T-cell (primary cell): ENCODE measurements around the gene ZNF318. TPM values are rescaled to one million over a fixed set of nuclear protein-coding genes. Genes with fewer than 3 reads are reported as not detected.

Experiments used
- ATAC-seq, 4 experiments: fragments of 200-7000 bp in 3 of 4; fragments of 150-1000 bp in 1 of 4; cut with Tn5 transposase; replicated peaks in 1 of 4; 1 replicate in 3 of 4; 2 replicates in 1 of 4; pipeline ENCODE4 v1.10.0; 2021; ENCODE audit warnings: moderate library complexity in 3 of 4, mild to moderate bottlenecking in 2 of 4, moderate number of reproducible peaks in 1 of 4
- CTCF ChIA-PET, 2 donors: fragments of 300-600 bp; sonication (Branson Sonifier 250); formaldehyde crosslinking; loops; one replicate each; lab custom pipeline; 2022; ENCODE audit warnings: antibody characterized with exemption in 2 of 2; lab: Charles Lee
- POLR2A ChIA-PET, 2 donors: fragments of 300-600 bp; sonication (Branson Sonifier 250); formaldehyde crosslinking; loops; one replicate each; lab custom pipeline; 2022; ENCODE audit warnings: antibody characterized with exemption in 2 of 2; lab: Charles Lee
- DNase-seq, 35 experiments: peaks; one replicate each; pipeline versions ENCODE4 v3.0.0 to v3.0.0-alpha.2; 2013 to 2023
- H3K27ac ChIP-seq: one replicate; pipeline ENCODE4 v1.5.1; 2013; ENCODE audit warnings: low read length
- H3K27me3 ChIP-seq, 2 experiments: replicated peaks in 1 of 2; 1 replicate in 1 of 2; 2 replicates in 1 of 2; pipeline versions ENCODE4 v1.6.1 to v1.7.0; 2013; ENCODE audit warnings: low read length in 1 of 2, mixed read lengths in 1 of 2; ENCODE audit not compliant: control insufficient read depth in 2 of 2, insufficient read depth in 2 of 2; ENCODE audit errors: extremely low read depth in 1 of 2
- H3K36me3 ChIP-seq, 2 donors: 1 replicate in 1 of 2; 2 replicates in 1 of 2; pipeline versions ENCODE4 v1.6.1 to v1.7.0; 2013; ENCODE audit warnings: low read length in 1 of 2; ENCODE audit not compliant: control insufficient read depth in 2 of 2, insufficient read depth in 1 of 2; ENCODE audit errors: extremely low read depth in 1 of 2
- H3K4me1 ChIP-seq, 2 experiments: 1 replicate in 1 of 2; 2 replicates in 1 of 2; pipeline versions ENCODE4 v1.6.1 to v1.7.0; 2013; ENCODE audit warnings: low read length in 2 of 2, mixed read lengths in 1 of 2; ENCODE audit not compliant: insufficient read depth in 2 of 2, control insufficient read depth in 1 of 2; ENCODE audit errors: extremely low read depth in 1 of 2
- H3K4me3 ChIP-seq, 2 donors: 1 replicate in 1 of 2; 2 replicates in 1 of 2; pipeline versions ENCODE4 v1.5.1 to v1.7.0; 2013; ENCODE audit warnings: mild to moderate bottlenecking in 2 of 2, low read length in 1 of 2, moderate library complexity in 1 of 2; ENCODE audit not compliant: control insufficient read depth in 1 of 2; ENCODE audit errors: extremely low read depth in 1 of 2
- H3K9me3 ChIP-seq: 2 replicates; pipeline ENCODE4 v1.7.0; 2013
- H3K27ac Mint-ChIP-seq, 2 donors: one replicate each; pipeline ENCODE4 v1.8.0; 2020 to 2021; ENCODE audit warnings: mild to moderate bottlenecking in 2 of 2, mixed read lengths in 2 of 2
- H3K27me3 Mint-ChIP-seq, 2 donors: one replicate each; pipeline ENCODE4 v1.8.0; 2021 to 2022; ENCODE audit warnings: mixed read lengths in 2 of 2
- H3K36me3 Mint-ChIP-seq: one replicate; pipeline ENCODE4 v1.8.0; 2021; ENCODE audit warnings: mixed read lengths
- H3K4me1 Mint-ChIP-seq, 3 donors: one replicate each; pipeline ENCODE4 v1.8.0; 2020 to 2022; ENCODE audit warnings: mixed read lengths in 3 of 3, mild to moderate bottlenecking in 1 of 3
- H3K4me3 Mint-ChIP-seq, 3 donors: one replicate each; pipeline ENCODE4 v1.8.0; 2020 to 2022; ENCODE audit warnings: mild to moderate bottlenecking in 3 of 3, mixed read lengths in 3 of 3, moderate library complexity in 3 of 3
- H3K9me3 Mint-ChIP-seq, 3 donors: one replicate each; pipeline ENCODE4 v1.8.0; 2020 to 2022; ENCODE audit warnings: mixed read lengths in 3 of 3
- WGBS: methylation state at CpG from one replicate; pipeline ENCODE4 v1.1.5; 2013; ENCODE audit warnings: missing lambda C conversion rate; ENCODE audit not compliant: insufficient coverage; 5-methylcytosine and 5-hydroxymethylcytosine counted together
- total RNA-seq, 35 experiments: library from RNA in 6 of 35; stranded (reverse) in 6 of 35; fragments of 120-200 nt in 1 of 35; gene quantifications; one replicate each; pipeline versions ENCODE4 v1.2.1 to v1.2.4 and lab custom pipeline; 2013 to 2026

The ZNF318 gene
- total RNA-seq, 5 donors from 2014 or later (not counting 1 experiment from before 2014, with no cell fraction given) = 24.3 to 33.5 (median 26.2) TPM

- DNase-seq (no peak), ATAC-seq (no peak)
- H3K4me3 Mint-ChIP-seq = no peak overlapping the region
- H3K4me1 ChIP-seq = no peaks in the 10 kb centered on the region
- no peaks in the 10 kb centered on the region for H3K36me3 Mint-ChIP-seq
- 94% methylated on average over 3 of the region's 4 CpGs for WGBS
- H3K9me3 ChIP-seq = no peaks in the 10 kb centered on the region
- peaks cover 0 to 16% of the 10 kb centered on the region in 2 experiments for H3K27me3 ChIP-seq
- POLR2A ChIA-PET = interaction anchor here in 1 of 2 donors (0.6 kb wide), 1 partner anchor 1465 kb away, joined by 7 read pairs; no protein-coding TSS in a partner anchor
- H3K4me1 Mint-ChIP-seq = no peaks in the 10 kb centered on the region
- H3K27me3 Mint-ChIP-seq = peaks cover 18 to 24% of the 10 kb centered on the region in 2 donors
- CTCF ChIA-PET = no interaction called here
- H3K36me3 ChIP-seq = no peaks in the 10 kb centered on the region
- H3K9me3 Mint-ChIP-seq = no peaks in the 10 kb centered on the region
- no peak overlapping the region for H3K27ac ChIP-seq
- no peak overlapping the region for H3K4me3 ChIP-seq
- no peak overlapping the region for H3K27ac Mint-ChIP-seq
Measured at GRCh38 chr6:43408259-43408658, 38.8 kb upstream of the ZNF318 start.

GRCh38 chr6:43407296-43407695 lies 37.8 kb upstream of the ZNF318 start:
- no peak overlapping the region for H3K4me3 Mint-ChIP-seq
- Histone ChIP-seq H3K4me1 (no peaks in the 10 kb centered on the region), H3K4me3 (no peak overlapping the region), H3K27ac (no peak overlapping the region), H3K27me3 (peaks cover 0 to 16% of the 10 kb centered on the region in 2 experiments), H3K36me3 (no peaks in the 10 kb centered on the region), H3K9me3 (no peaks in the 10 kb centered on the region)
- no peaks in the 10 kb centered on the region for H3K9me3 Mint-ChIP-seq
- peaks cover 18 to 24% of the 10 kb centered on the region in 2 donors for H3K27me3 Mint-ChIP-seq
- ChIA-PET CTCF (interaction anchor here in 1 of 2 donors (0.5 kb wide), 1 partner anchor 182 kb away, joined by 6 read pairs; no protein-coding TSS in a partner anchor), POLR2A (no interaction called here)
- no peak for DNase-seq
- no peaks in the 10 kb centered on the region for H3K36me3 Mint-ChIP-seq
- no peak for ATAC-seq
- 100% methylated on average over 1 of the region's 1 CpG for WGBS
- H3K4me1 Mint-ChIP-seq = no peaks in the 10 kb centered on the region
- no peak overlapping the region for H3K27ac Mint-ChIP-seq

GRCh38 chr6:43405354-43405753 lies 35.9 kb upstream of the ZNF318 start:
- no peak overlapping the region for H3K27ac Mint-ChIP-seq
- ATAC-seq = no peak
- H3K36me3 Mint-ChIP-seq = no peaks in the 10 kb centered on the region
- Histone ChIP-seq H3K27ac (no peak overlapping the region), H3K27me3 (peaks cover 0 to 16% of the 10 kb centered on the region in 2 experiments), H3K36me3 (no peaks in the 10 kb centered on the region), H3K4me3 (no peak overlapping the region), H3K4me1 (no peaks in the 10 kb centered on the region), H3K9me3 (no peaks in the 10 kb centered on the region)
- H3K27me3 Mint-ChIP-seq = peaks cover 23 to 24% of the 10 kb centered on the region in 2 donors
- no peak for DNase-seq
- ChIA-PET POLR2A (no interaction called here), CTCF (no interaction called here)
- H3K4me3 Mint-ChIP-seq = no peak overlapping the region
- no peaks in the 10 kb centered on the region for H3K9me3 Mint-ChIP-seq
- no peaks in the 10 kb centered on the region for H3K4me1 Mint-ChIP-seq
- WGBS = 37% methylated on average over 2 of the region's 3 CpGs

GRCh38 chr6:43402820-43403219 lies 33.4 kb upstream of the ZNF318 start:
- ChIA-PET POLR2A (no interaction called here), CTCF (interaction anchor here in 1 of 2 donors (1.1 kb wide), 1 partner anchor 37 kb away, joined by 3 read pairs; no protein-coding TSS in a partner anchor)
- H3K27ac ChIP-seq = no peak overlapping the region

GRCh38 chr6:43401730-43402129 lies 32.3 kb upstream of the ZNF318 start:
- Histone ChIP-seq H3K4me3 (no peak overlapping the region), H3K27me3 (no peaks in the 10 kb centered on the region), H3K27ac (no peak overlapping the region), H3K36me3 (no peaks in the 10 kb centered on the region), H3K4me1 (no peaks in the 10 kb centered on the region), H3K9me3 (no peaks in the 10 kb centered on the region)
- H3K4me3 Mint-ChIP-seq = no peak overlapping the region
- ATAC-seq (no peak), DNase-seq (no peak)
- H3K9me3 Mint-ChIP-seq = no peaks in the 10 kb centered on the region
- POLR2A ChIA-PET = no interaction called here
- CTCF ChIA-PET = interaction anchor here (0.5 to 1.1 kb wide), 2 partner anchors 35 to 55 kb away, joined by 3 read pairs; no protein-coding TSS in a partner anchor
- peaks cover 19 to 21% of the 10 kb centered on the region in 2 donors for H3K27me3 Mint-ChIP-seq
- H3K4me1 Mint-ChIP-seq = peaks cover 0 to 9% (median 5%) of the 10 kb centered on the region in 3 donors
- no CpG with 5 or more reads among the region's 3 CpGs for WGBS
- no peaks in the 10 kb centered on the region for H3K36me3 Mint-ChIP-seq
- no peak overlapping the region for H3K27ac Mint-ChIP-seq

More at GRCh38 chr6:43402820-43403219, 33.4 kb upstream of the ZNF318 start:
- Histone ChIP-seq H3K27me3 (peaks cover 0 to 3% of the 10 kb centered on the region in 2 experiments), H3K4me3 (no peak overlapping the region), H3K4me1 (no peaks in the 10 kb centered on the region), H3K36me3 (no peaks in the 10 kb centered on the region), H3K9me3 (no peaks in the 10 kb centered on the region)
- H3K4me1 Mint-ChIP-seq = peaks cover 0 to 3% (median 2%) of the 10 kb centered on the region in 3 donors
- H3K4me3 Mint-ChIP-seq = no peak overlapping the region
- WGBS = no CpG with 5 or more reads among the region's 1 CpG
- H3K36me3 Mint-ChIP-seq = no peaks in the 10 kb centered on the region
- H3K9me3 Mint-ChIP-seq = no peaks in the 10 kb centered on the region
- ATAC-seq (no peak), DNase-seq (no peak)
- no peak overlapping the region for H3K27ac Mint-ChIP-seq
- H3K27me3 Mint-ChIP-seq = peaks cover 24% of the 10 kb centered on the region in 2 donors

GRCh38 chr6:43399932-43400487 lies 30.6 kb upstream of the ZNF318 start:
- DNase-seq (no peak), ATAC-seq (no peak)
- no peaks in the 10 kb centered on the region for H3K27me3 ChIP-seq
- ChIA-PET POLR2A (no interaction called here), CTCF (interaction anchor here (0.6 to 1.0 kb wide), 2 partner anchors 39 to 81 kb away, joined by 3 read pairs; no protein-coding TSS in a partner anchor)
- no peaks in the 10 kb centered on the region for H3K9me3 ChIP-seq
- peaks cover 8 to 14% of the 10 kb centered on the region in 2 donors for H3K27me3 Mint-ChIP-seq
- H3K9me3 Mint-ChIP-seq = no peaks in the 10 kb centered on the region
- no peak overlapping the region for H3K4me3 ChIP-seq
- H3K27ac Mint-ChIP-seq = no peak overlapping the region
- WGBS = no CpG with 5 or more reads among the region's 3 CpGs
- H3K4me3 Mint-ChIP-seq = no peak overlapping the region
- peaks cover 0 to 9% (median 6%) of the 10 kb centered on the region in 3 donors for H3K4me1 Mint-ChIP-seq
- no peaks in the 10 kb centered on the region for H3K36me3 Mint-ChIP-seq
- no peaks in the 10 kb centered on the region for H3K4me1 ChIP-seq
- no peak overlapping the region for H3K27ac ChIP-seq
- H3K36me3 ChIP-seq = no peaks in the 10 kb centered on the region
